IMR-90 (cell line): ENCODE results near the gene GGA2. TPM values are rescaled to one million over a fixed set of nuclear protein-coding genes. Genes with fewer than 3 reads are reported as not detected.
A peak's percentile ranks its signal among the peaks of the same experiment; 100 is the strongest.

ENCODE experiments used
- ATAC-seq: fragments of 200-7000 bp; cut with Tn5 transposase; 2 replicates; pipeline ENCODE4 v1.9.1; 2020; ENCODE audit warnings: low read depth, mild to moderate bottlenecking, moderate library complexity
- BruUV-seq: library from RNA; stranded (reverse); fragments of 400-500 nt; replicated peaks from 2 replicates; lab custom pipeline; 2021; lab: Mats Ljungman, UMichigan
- CTCF ChIA-PET: fragments of 300-600 bp; formaldehyde crosslinking; extraction: SDS; loops from one replicate; lab custom pipeline; 2021; ENCODE audit warnings: antibody characterized with exemption; lab: Yijun Ruan, JAX
- POLR2A ChIA-PET: fragments of 300-600 bp; sonication (Branson Sonifier 250); formaldehyde crosslinking; loops from one replicate; lab custom pipeline; 2022; ENCODE audit warnings: antibody characterized with exemption; ENCODE audit not compliant: unreplicated experiment; lab: Charles Lee
- DNase-seq: peaks from one replicate; pipeline ENCODE4 v3.0.0; 2013
- H2AFZ ChIP-seq: replicated peaks from 2 replicates; pipeline ENCODE3; 2013; ENCODE audit warnings: low read length, mild to moderate bottlenecking; ENCODE audit not compliant: poor library complexity
- H2AK5ac ChIP-seq: 2 replicates; pipeline ENCODE4 v1.6.1; 2013; ENCODE audit warnings: low read depth, low read length, inconsistent platforms
- H2AK9ac ChIP-seq: replicated peaks from 2 replicates; pipeline ENCODE3; 2013; ENCODE audit warnings: mild to moderate bottlenecking, low read depth, low read length, moderate library complexity; ENCODE audit not compliant: poor library complexity
- H2BK120ac ChIP-seq: 2 replicates; pipeline ENCODE4 v1.6.1; 2013; ENCODE audit warnings: low read depth, low read length, inconsistent platforms
- H2BK15ac ChIP-seq: 3 replicates; pipeline ENCODE4 v1.6.1; 2013; ENCODE audit warnings: low read depth, low read length, inconsistent platforms
- H2BK20ac ChIP-seq: 2 replicates; pipeline ENCODE4 v1.6.1; 2013; ENCODE audit warnings: low read depth, mild to moderate bottlenecking, inconsistent platforms, low read length, moderate library complexity
- H2BK5ac ChIP-seq: 2 replicates; pipeline ENCODE4 v1.6.1; 2013; ENCODE audit warnings: mild to moderate bottlenecking, low read depth, low read length, inconsistent platforms; ENCODE audit not compliant: poor library complexity, severe bottlenecking
- H3K14ac ChIP-seq: replicated peaks from 2 replicates; pipeline ENCODE4 v1.6.1; 2013; ENCODE audit warnings: low read depth, low read length, inconsistent platforms
- H3K18ac ChIP-seq: 2 replicates; pipeline ENCODE4 v1.6.1; 2013; ENCODE audit warnings: low read depth, low read length, control low read depth
- H3K23ac ChIP-seq: 2 replicates; pipeline ENCODE4 v1.6.1; 2013; ENCODE audit warnings: low read depth, low read length, inconsistent platforms
- H3K27ac ChIP-seq: 2 replicates; pipeline ENCODE4 v1.5.1; 2013; ENCODE audit warnings: mild to moderate bottlenecking, control low read depth, low read length; ENCODE audit not compliant: insufficient read depth
- H3K27me3 ChIP-seq: 2 replicates; pipeline ENCODE4 v1.6.1; 2013; ENCODE audit warnings: low read length; ENCODE audit not compliant: control insufficient read depth, insufficient read depth
- H3K36me3 ChIP-seq: 2 replicates; pipeline ENCODE4 v1.6.1; 2013; ENCODE audit warnings: low read length, mixed read lengths; ENCODE audit not compliant: control insufficient read depth, insufficient read depth
- H3K4ac ChIP-seq: 2 replicates; pipeline ENCODE4 v1.6.1; 2013; ENCODE audit warnings: low read depth, low read length, inconsistent platforms
- H3K4me1 ChIP-seq: 2 replicates; pipeline ENCODE4 v1.6.1; 2013; ENCODE audit warnings: low read length, mixed read lengths; ENCODE audit not compliant: control insufficient read depth, insufficient read depth
- H3K4me2 ChIP-seq: 2 replicates; pipeline ENCODE4 v1.6.1; 2013; ENCODE audit warnings: low read depth, mild to moderate bottlenecking, control low read depth, low read length, moderate library complexity
- H3K4me3 ChIP-seq: 2 replicates; pipeline ENCODE4 v1.5.1; 2013; ENCODE audit warnings: low read depth, mild to moderate bottlenecking, control low read depth, low read length, moderate library complexity; ENCODE audit not compliant: insufficient read depth
- H3K56ac ChIP-seq: 2 replicates; pipeline ENCODE4 v1.6.1; 2013; ENCODE audit warnings: low read length, inconsistent platforms; ENCODE audit not compliant: insufficient read depth; ENCODE audit errors: extremely low read depth
- H3K79me1 ChIP-seq, 2 experiments: 2 replicates each; pipeline ENCODE4 v1.6.1; 2013; ENCODE audit warnings: low read length in 2 of 2, inconsistent platforms in 1 of 2, low read depth in 1 of 2
- H3K9ac ChIP-seq: 2 replicates; pipeline ENCODE4 v1.6.1; 2013; ENCODE audit warnings: low read depth, low read length, control low read depth
- H3K9me1 ChIP-seq: 2 replicates; pipeline ENCODE4 v1.6.1; 2013; ENCODE audit warnings: low read length, inconsistent platforms; ENCODE audit not compliant: insufficient read depth
- H3K9me3 ChIP-seq: 2 replicates; pipeline ENCODE4 v1.6.1; 2013; ENCODE audit warnings: low read length; ENCODE audit not compliant: control insufficient read depth, insufficient read depth
- H4K20me1 ChIP-seq: 2 replicates; pipeline ENCODE4 v1.6.1; 2013; ENCODE audit warnings: low read length, inconsistent platforms; ENCODE audit not compliant: insufficient read depth
- H4K5ac ChIP-seq: 2 replicates; pipeline ENCODE4 v1.6.1; 2013; ENCODE audit warnings: mild to moderate bottlenecking, low read depth, low read length, control low read depth
- H4K8ac ChIP-seq, 2 experiments: 2 replicates each; pipeline ENCODE4 v1.6.1; 2013; ENCODE audit warnings: low read depth in 2 of 2, low read length in 2 of 2, control low read depth in 1 of 2, inconsistent platforms in 1 of 2
- H4K91ac ChIP-seq: 2 replicates; pipeline ENCODE4 v1.6.1; 2013; ENCODE audit warnings: low read depth, low read length, inconsistent platforms; ENCODE audit not compliant: insufficient read depth
- BHLHE40 ChIP-seq: fragments of 150-350 bp; IDR thresholded peaks from 2 replicates; pipeline ENCODE4 v1.6.1; 2016; ENCODE audit warnings: mild to moderate bottlenecking, low read depth, low read length
- CEBPB ChIP-seq: IDR thresholded peaks from 2 replicates; pipeline ENCODE4 v1.6.1; 2012; ENCODE audit warnings: low read depth, low read length, improper control_type of control experiment
- CHD1 ChIP-seq: IDR thresholded peaks from 2 replicates; pipeline ENCODE4 v1.6.1; 2012; ENCODE audit warnings: low read depth, low read length, improper control_type of control experiment
- CTCF ChIP-seq: conservative IDR thresholded peaks from 2 replicates; pipeline ENCODE4 v1.5.1; 2012; ENCODE audit warnings: mild to moderate bottlenecking, low read depth, low read length, improper control_type of control experiment
- FOS ChIP-seq: fragments of 150-350 bp; IDR thresholded peaks from 2 replicates; pipeline ENCODE4 v1.6.1; 2016; ENCODE audit warnings: low read depth, low read length
- MAFK ChIP-seq: IDR thresholded peaks from 2 replicates; pipeline ENCODE4 v1.6.1; 2012; ENCODE audit warnings: low read depth, low read length, improper control_type of control experiment
- MAZ ChIP-seq: IDR thresholded peaks from 2 replicates; pipeline ENCODE4 v1.6.1; 2012; ENCODE audit warnings: low read depth, mild to moderate bottlenecking, low read length, improper control_type of control experiment, moderate library complexity, borderline replicate concordance
- MXI1 ChIP-seq: IDR thresholded peaks from 2 replicates; pipeline ENCODE4 v1.6.1; 2012; ENCODE audit warnings: low read depth, mild to moderate bottlenecking, low read length, moderate library complexity, borderline replicate concordance
- NFE2L2 ChIP-seq: fragments of 150-350 bp; IDR thresholded peaks from 2 replicates; pipeline ENCODE4 v1.6.1; 2016; ENCODE audit warnings: low read depth, mild to moderate bottlenecking, low read length
- POLR2A ChIP-seq: IDR thresholded peaks from 2 replicates; pipeline ENCODE4 v1.6.1; 2012; ENCODE audit warnings: mild to moderate bottlenecking, low read depth, low read length
- RAD21 ChIP-seq: IDR thresholded peaks from 2 replicates; pipeline ENCODE4 v1.6.1; 2012; ENCODE audit warnings: low read length, improper control_type of control experiment
- RCOR1 ChIP-seq: IDR thresholded peaks from 2 replicates; pipeline ENCODE4 v1.6.1; 2012; ENCODE audit warnings: mild to moderate bottlenecking, low read length, improper control_type of control experiment; ENCODE audit not compliant: insufficient replicate concordance
- RFX5 ChIP-seq: IDR thresholded peaks from 2 replicates; pipeline ENCODE4 v1.8.0; 2012; ENCODE audit warnings: low read depth, mild to moderate bottlenecking, low read length, moderate library complexity
- SMC3 ChIP-seq: fragments of 150-350 bp; IDR thresholded peaks from 2 replicates; pipeline ENCODE4 v1.6.1; 2016; ENCODE audit warnings: low read depth, mild to moderate bottlenecking, antibody characterized with exemption, low read length, moderate library complexity
- USF2 ChIP-seq: fragments of 150-350 bp; IDR thresholded peaks from 2 replicates; pipeline ENCODE4 v1.6.1; 2017; ENCODE audit warnings: mild to moderate bottlenecking, antibody characterized with exemption, low read length, low read depth
- WGBS, 2 experiments: methylation state at CpG; one replicate each; pipeline versions ENCODE4 v1.1.5 to v1.1.7; 2013; ENCODE audit warnings: missing lambda C conversion rate in 2 of 2; ENCODE audit not compliant: insufficient read length in 1 of 2; ENCODE audit errors: extremely low coverage in 2 of 2; 5-methylcytosine and 5-hydroxymethylcytosine counted together
- dilution Hi-C: fragments of 300-500 bp; cut with HindIII; formaldehyde crosslinking; loops from one replicate; pipeline ENCODE4 v1.14.3; 2018; ENCODE audit warnings: low sequenced_read_pairs; ENCODE audit not compliant: unreplicated experiment
- in situ Hi-C: fragments of 300-500 bp; cut with MboI; formaldehyde crosslinking; loops from 3 replicates; pipeline ENCODE4 v1.14.3; 2019; ENCODE audit warnings: low sequenced_read_pairs, inconsistent platforms, mixed read lengths
- intact Hi-C: fragments of 100-400 bp; cut with micrococcal nuclease; formaldehyde crosslinking; loops from 2 replicates; pipeline ENCODE4 v1.10.0; 2022
- polyA plus RNA-seq, 3 experiments: library from polyadenylated mRNA; depleted of rRNA; stranded (reverse); fragments of >200 nt; gene quantifications; 2 replicates each; pipeline ENCODE4 v1.2.3, GENCODE V29; 2012; ENCODE audit warnings: low replicate concordance in 1 of 3
- total RNA-seq: library from RNA; depleted of rRNA; stranded (reverse); fragments of >200 nt; gene quantifications from 2 replicates; pipeline ENCODE4 v1.2.3, GENCODE V29; 2012

GGA2 gene
- total and polyA plus RNA-seq, 2 of the 4 experiments (the other 2 are of a cell fraction), result 16.5 to 30.1 TPM

- H3K9ac ChIP-seq, result no peak overlapping the region
- no peak overlapping the region for H2AK5ac ChIP-seq
- peaks cover 40 to 82% of the 10 kb centered on the region in 2 experiments for H3K79me1 ChIP-seq
- no peak overlapping the region for H3K56ac ChIP-seq
- H2BK20ac ChIP-seq, result no peak overlapping the region
- no peak overlapping the region for H3K4me3 ChIP-seq
- H2AFZ ChIP-seq, result peak overlapping the region; percentile 19
- BruUV-seq, result no TSS peak
- dilution Hi-C loops, result no loop called here
- no peak overlapping the region for H3K27ac ChIP-seq
- in situ Hi-C loops, result no loop called here
- peaks cover 15% of the 10 kb centered on the region for H3K4me1 ChIP-seq
- POLR2A ChIA-PET, result no interaction called here
- H3K4me2 ChIP-seq, result 0 out of 2 replicates have a peak overlapping the region, but pooled peaks have one; percentile 21
- intact Hi-C loops, result no loop called here
- H2BK15ac ChIP-seq, result no peak overlapping the region
- no peak overlapping the region for H2BK5ac ChIP-seq
- H4K5ac ChIP-seq, result no peak overlapping the region
- H4K91ac ChIP-seq, result no peak overlapping the region
- H3K27me3 ChIP-seq, result no peaks in the 10 kb centered on the region
- 20% methylated on average over 1 of the region's 13 CpGs; no CpG with 5 or more reads in 1 of the 2 experiments for WGBS, 2 experiments
- no peaks in the 10 kb centered on the region for H3K9me3 ChIP-seq
- peak; percentile 94 for DNase-seq
- no peak overlapping the region for H3K4ac ChIP-seq
- H3K18ac ChIP-seq, result no peak overlapping the region
- H4K8ac ChIP-seq, result no peak overlapping the region
- H2BK120ac ChIP-seq, result no peak overlapping the region
- no peak overlapping the region for H3K14ac ChIP-seq
- H3K9me1 ChIP-seq, result peaks cover 23% of the 10 kb centered on the region
- CTCF ChIA-PET, result interaction anchor here (0.9 kb wide), 1 partner anchor 9 kb away, joined by 3 read pairs; no protein-coding TSS in a partner anchor
- no peak overlapping the region for H3K23ac ChIP-seq
- peak overlapping the region; percentile 39 for H2AK9ac ChIP-seq
- peaks cover 2% of the 10 kb centered on the region; the same call in 1 of the 2 replicates for H3K36me3 ChIP-seq
- peak; percentile 77 for ATAC-seq
- peaks cover 84% of the 10 kb centered on the region for H4K20me1 ChIP-seq
- TF ChIP-seq RFX5 (no peak), CHD1 (no peak), CTCF (no peak), FOS (peak; percentile 97), POLR2A (no peak), MXI1 (no peak), NFE2L2 (no peak), MAZ (no peak), MAFK (no peak), RCOR1 (peak; percentile 87), RAD21 (no peak), BHLHE40 (peak; percentile 100), CEBPB (peak; percentile 86), SMC3 (no peak), USF2 (no peak)
These were observed 5.7 kb downstream of the GGA2 start for GRCh38 chr16:23504453-23505179.
